ENCODE measurements around the gene AIFM2.

GRCh38 chr10:70148516-70148915, 15.9 kb upstream of the AIFM2 start:
- no peak for TF ChIP-seq POLR2A (IDR thresholded peaks at IDR 0.05)
- no peak for TF ChIP-seq CTCF (IDR thresholded peaks at IDR 0.05)

All from Peyer's patch (tissue), 4 donors.